Lower lobe of right lung (tissue), 2 donors: ENCODE measurements around the gene GRM7. TPM values are rescaled to one million over a fixed set of nuclear protein-coding genes. Genes with fewer than 3 reads are reported as not detected.

Experiments used
- ATAC-seq, 2 donors: fragments of 200-7000 bp; cut with Tn5 transposase; one replicate each; pipeline ENCODE4 v1.9.1; 2020 to 2022; ENCODE audit warnings: mild to moderate bottlenecking in 2 of 2, moderate library complexity in 2 of 2
- DNase-seq: peaks from one replicate; pipeline ENCODE4 v3.0.0-alpha.2; 2020
- H3K27ac ChIP-seq: fragments of 200-600 bp; one replicate; pipeline ENCODE4 v1.8.0; 2022
- H3K27me3 ChIP-seq: fragments of 200-600 bp; one replicate; pipeline ENCODE4 v1.8.0; 2022; ENCODE audit warnings: low read depth
- H3K36me3 ChIP-seq: fragments of 200-600 bp; one replicate; pipeline ENCODE4 v1.8.0; 2022; ENCODE audit warnings: mild to moderate bottlenecking
- H3K4me1 ChIP-seq: fragments of 200-600 bp; one replicate; pipeline ENCODE4 v1.8.0; 2022
- H3K4me3 ChIP-seq: fragments of 200-600 bp; one replicate; pipeline ENCODE4 v1.8.0; 2022; ENCODE audit warnings: mild to moderate bottlenecking
- H3K9me3 ChIP-seq: fragments of 200-600 bp; one replicate; pipeline ENCODE4 v1.8.0; 2022
- CTCF ChIP-seq: fragments of 200-600 bp; IDR thresholded peaks from one replicate; pipeline ENCODE4 v1.8.0; 2022; ENCODE audit warnings: antibody characterized with exemption, mild to moderate bottlenecking
- intact Hi-C: fragments of 100-400 bp; cut with DNase I; formaldehyde crosslinking; loops from one replicate; pipeline ENCODE4 v1.11.0; 2022
- total RNA-seq: library from RNA; stranded (reverse); fragmentation: NEBNext Ultra II Directional; extraction: Animal tissue kit (Norgen Biotek cat#: 25700); gene quantifications from one replicate; pipeline ENCODE4 v1.2.1, GENCODE V29; 2021
- donor health status: DM: no; HTN: yes; CAD: no; lungs with severe emphysema.

GRM7 gene
- total RNA-seq, 1 donor from 2014 or later, result 0.86 TPM

- H3K4me1 ChIP-seq, result no peaks in the 10 kb centered on the region
- ATAC-seq, result no peak
- H3K27ac ChIP-seq, result no peak overlapping the region
- no peaks in the 10 kb centered on the region for H3K36me3 ChIP-seq
- no peak for DNase-seq
- TF ChIP-seq CTCF, result no peak
- no peak overlapping the region for H3K4me3 ChIP-seq
- no peaks in the 10 kb centered on the region for H3K27me3 ChIP-seq
- intact Hi-C loops, result no loop called here
- no peaks in the 10 kb centered on the region for H3K9me3 ChIP-seq
These were observed 105.0 kb downstream of the GRM7 start for GRCh38 chr3:6965881-6966280.

GRCh38 chr3:6971933-6972332, 111.0 kb downstream of the GRM7 start:
- Histone ChIP-seq H3K4me3 (no peak overlapping the region), H3K36me3 (no peaks in the 10 kb centered on the region), H3K4me1 (no peaks in the 10 kb centered on the region), H3K27ac (no peak overlapping the region), H3K9me3 (no peaks in the 10 kb centered on the region), H3K27me3 (no peaks in the 10 kb centered on the region)
- DNase-seq (no peak), ATAC-seq (no peak)
- TF ChIP-seq CTCF, result no peak
- intact Hi-C loops, result no loop called here

- intact Hi-C loops, result no loop called here
- no peak for DNase-seq
- no peak for ATAC-seq
- no peak overlapping the region for H3K27ac ChIP-seq
- no peaks in the 10 kb centered on the region for H3K27me3 ChIP-seq
- H3K4me3 ChIP-seq, result no peak overlapping the region
- H3K9me3 ChIP-seq, result no peaks in the 10 kb centered on the region
- TF ChIP-seq CTCF, result no peak
- no peaks in the 10 kb centered on the region for H3K36me3 ChIP-seq
- no peaks in the 10 kb centered on the region for H3K4me1 ChIP-seq
These were observed 124.9 kb downstream of the GRM7 start for GRCh38 chr3:6985848-6986247.

- Histone ChIP-seq H3K4me1 (no peaks in the 10 kb centered on the region), H3K9me3 (no peaks in the 10 kb centered on the region), H3K4me3 (no peak overlapping the region), H3K27me3 (no peaks in the 10 kb centered on the region), H3K36me3 (no peaks in the 10 kb centered on the region), H3K27ac (no peak overlapping the region)
- DNase-seq, result no peak
- intact Hi-C loops, result no loop called here
- no peak for TF ChIP-seq CTCF
- ATAC-seq, result no peak
These were observed 128.8 kb downstream of the GRM7 start for GRCh38 chr3:6989608-6990291.

GRCh38 chr3:6994081-6994668, 133.3 kb downstream of the GRM7 start:
- intact Hi-C loops, result no loop called here
- Histone ChIP-seq H3K4me3 (no peak overlapping the region), H3K27ac (no peak overlapping the region), H3K27me3 (no peaks in the 10 kb centered on the region), H3K9me3 (peaks cover 8% of the 10 kb centered on the region), H3K4me1 (no peaks in the 10 kb centered on the region), H3K36me3 (no peaks in the 10 kb centered on the region)
- no peak for DNase-seq
- ATAC-seq, result no peak
- peak; percentile 16 for TF ChIP-seq CTCF
